GM11168 (cell line): ENCODE results near the gene LRRC7.
"Not testable (repeated sequence)": the region's sequence is repeated elsewhere in the genome, so short reads cannot be mapped to it uniquely, and the experiment has no call there.

Source experiments
- in situ Hi-C: fragments of 300-500 bp; cut with MboI; formaldehyde crosslinking; loops from one replicate; pipeline ENCODE4 v1.12.0; 2022; ENCODE audit warnings: low sequenced_read_pairs; ENCODE audit not compliant: unreplicated experiment

Gene LRRC7

GRCh38 chr1:69688193-69688592 lies 120.5 kb downstream of the LRRC7 start:
- in situ Hi-C loops: no loop called here

- in situ Hi-C loops: no loop called here
Observed at GRCh38 chr1:69691179-69691578, 123.5 kb downstream of the LRRC7 start.

- in situ Hi-C loops: no loop called here
Observed at GRCh38 chr1:69693921-69694675, 126.4 kb downstream of the LRRC7 start.

GRCh38 chr1:69697340-69697739 lies 129.6 kb downstream of the LRRC7 start:
- in situ Hi-C loops: no loop called here

DNA sequence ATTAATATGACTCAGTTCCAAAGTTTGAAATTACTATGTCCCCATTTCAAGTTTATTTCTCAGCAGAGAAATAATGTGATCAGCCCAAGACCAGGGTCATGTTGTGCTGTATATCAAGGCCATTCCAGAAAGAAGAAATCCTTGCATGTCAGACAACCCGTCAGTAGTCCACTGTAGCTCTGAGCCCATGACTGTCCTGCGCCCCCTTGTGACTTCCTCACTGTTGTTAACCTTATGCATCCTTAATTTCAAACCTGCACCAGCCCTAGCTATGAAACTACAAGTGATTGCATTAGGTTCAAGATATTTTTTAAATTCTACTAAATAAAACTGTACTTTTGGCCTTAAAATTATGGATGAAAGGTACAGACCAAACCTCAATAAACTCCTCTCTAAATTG lies 133.0 kb downstream of the LRRC7 start:
- in situ Hi-C loops: no loop called here

GRCh38 chr1:69702085-69702484 lies 134.4 kb downstream of the LRRC7 start:
- in situ Hi-C loops: no loop called here

GRCh38 chr1:69706473-69706872 lies 138.8 kb downstream of the LRRC7 start:
- in situ Hi-C loops: no loop called here

GRCh38 chr1:69707103-69707502 lies 139.4 kb downstream of the LRRC7 start:
- in situ Hi-C loops: no loop called here

- in situ Hi-C loops: no loop called here
Observed at GRCh38 chr1:69710484-69711189, 142.9 kb downstream of the LRRC7 start.

DNA sequence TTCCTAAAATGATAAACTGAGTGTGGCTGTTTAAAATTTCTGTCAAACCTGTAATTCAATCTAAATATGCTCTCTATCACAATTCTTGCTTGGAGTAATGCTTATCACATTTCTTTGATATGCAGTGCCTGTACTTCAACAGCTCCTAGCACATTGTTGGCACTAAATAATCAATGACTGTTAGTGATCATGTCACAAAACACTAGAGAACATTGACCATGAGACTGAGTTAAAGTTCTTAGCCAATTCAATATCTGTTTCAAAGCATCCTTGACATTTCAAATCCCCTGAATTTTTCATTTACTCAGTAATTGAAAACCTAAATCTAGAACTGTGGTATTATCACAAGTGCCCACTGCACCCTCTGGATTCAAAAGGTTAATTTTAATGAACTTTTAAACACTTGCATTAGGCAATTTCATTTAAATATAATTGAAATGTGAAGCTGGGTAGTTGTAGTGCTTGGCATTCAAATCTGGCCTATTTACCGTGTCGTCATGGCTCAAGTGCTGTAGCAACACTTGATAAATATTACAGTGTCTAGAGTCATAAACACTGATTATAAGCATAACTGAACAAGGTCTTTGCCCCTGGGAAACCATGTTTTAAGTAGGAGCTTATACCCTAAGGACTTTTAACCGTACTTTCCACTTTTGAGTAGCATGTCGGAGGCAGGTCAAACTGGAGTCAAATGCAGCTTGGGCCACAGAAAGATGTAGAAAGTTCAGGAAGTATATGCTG lies 143.6 kb downstream of the LRRC7 start:
- in situ Hi-C loops: no loop called here

DNA sequence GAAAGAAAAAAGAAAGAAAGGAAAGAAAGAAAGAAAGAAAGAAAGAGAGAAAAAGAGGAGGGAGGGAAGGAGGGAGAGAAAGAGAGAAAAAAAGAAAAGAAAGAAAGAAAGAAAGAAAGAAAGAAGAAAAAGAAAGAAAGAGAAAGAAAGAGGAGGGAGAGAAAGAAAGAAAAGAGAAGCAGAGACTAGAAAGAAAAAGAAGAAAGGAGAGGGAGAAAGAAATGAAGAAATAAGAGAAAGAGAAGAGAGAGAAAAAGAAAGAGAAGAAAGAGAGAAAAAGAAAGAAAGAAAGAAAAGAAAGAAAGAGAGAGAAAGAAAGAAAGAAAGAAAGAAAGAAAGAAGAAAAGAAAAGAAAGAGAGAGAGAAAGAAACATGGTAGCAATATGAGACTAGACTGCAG lies 150.1 kb downstream of the LRRC7 start:
- in situ Hi-C loops: not testable (repeated sequence)

GRCh38 chr1:69728206-69728605 lies 160.5 kb downstream of the LRRC7 start:
- in situ Hi-C loops: no loop called here

GRCh38 chr1:69733061-69733460 lies 165.3 kb downstream of the LRRC7 start:
- in situ Hi-C loops: no loop called here

DNA sequence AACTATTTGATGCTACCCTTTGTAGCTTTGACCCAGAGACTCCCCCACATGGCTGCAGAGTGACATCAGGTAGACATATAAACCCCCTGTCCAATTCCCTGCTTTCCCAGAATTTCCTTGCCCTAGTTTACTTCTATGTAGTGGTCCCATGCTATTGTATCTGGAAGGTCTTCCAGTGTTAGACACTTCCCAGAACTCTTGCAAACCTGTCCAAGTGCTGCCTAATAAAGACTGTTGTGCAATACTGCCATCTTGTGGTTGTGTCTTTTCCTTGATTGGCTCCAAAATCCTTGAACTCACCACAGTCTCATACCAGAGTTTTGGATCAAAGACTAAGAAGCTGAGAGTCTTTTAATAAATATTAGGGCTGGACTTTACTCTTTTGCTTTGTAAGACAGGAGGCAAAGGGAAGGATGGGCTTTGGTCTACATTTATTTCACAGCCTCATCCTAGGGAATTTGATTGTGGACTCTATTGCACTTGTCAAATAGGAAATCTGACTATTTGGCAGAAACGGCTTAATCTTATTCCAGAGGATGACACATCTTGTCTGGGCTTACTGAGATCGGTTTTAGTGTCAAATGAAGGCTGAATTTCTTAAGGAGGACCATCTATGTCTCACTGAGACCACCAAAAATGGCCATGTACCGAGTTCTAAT lies 169.9 kb downstream of the LRRC7 start:
- in situ Hi-C loops: no loop called here

DNA sequence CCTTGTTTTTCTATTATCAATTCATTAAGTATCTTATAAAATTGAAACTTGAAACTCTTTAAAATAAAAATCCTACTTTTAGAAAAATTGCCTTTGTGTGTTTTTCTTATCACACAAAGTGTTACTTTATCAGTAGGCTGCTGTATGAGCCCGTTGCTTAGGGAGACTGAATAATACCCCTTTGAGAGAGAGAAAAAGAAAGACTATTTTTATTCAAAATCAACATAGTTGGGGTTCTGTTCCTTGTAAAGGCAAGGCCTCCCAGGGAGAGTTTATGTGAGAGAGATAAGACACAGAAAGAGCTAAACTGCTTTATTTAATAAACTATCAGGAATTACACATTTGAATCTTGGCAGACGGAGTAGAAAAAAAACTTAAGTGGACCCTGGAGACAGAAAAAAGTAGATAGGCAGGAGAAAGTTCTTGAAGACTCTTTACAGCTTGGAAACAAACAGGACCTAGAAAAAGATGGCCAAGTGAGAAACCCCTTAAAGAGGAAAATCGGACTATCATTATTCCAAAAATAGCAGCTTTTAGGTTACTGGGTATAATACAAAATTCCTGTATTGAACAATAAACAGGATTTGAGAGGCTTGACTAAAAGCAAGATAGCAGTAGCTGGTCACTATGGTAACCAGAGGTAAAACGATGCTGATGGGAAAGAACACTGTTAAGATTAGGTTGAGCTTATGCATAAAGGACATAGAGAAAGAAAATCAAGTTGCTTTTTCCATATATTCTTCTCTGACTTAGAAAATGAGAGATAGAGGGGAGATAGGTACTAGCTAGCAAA lies 170.9 kb downstream of the LRRC7 start:
- in situ Hi-C loops: no loop called here

DNA sequence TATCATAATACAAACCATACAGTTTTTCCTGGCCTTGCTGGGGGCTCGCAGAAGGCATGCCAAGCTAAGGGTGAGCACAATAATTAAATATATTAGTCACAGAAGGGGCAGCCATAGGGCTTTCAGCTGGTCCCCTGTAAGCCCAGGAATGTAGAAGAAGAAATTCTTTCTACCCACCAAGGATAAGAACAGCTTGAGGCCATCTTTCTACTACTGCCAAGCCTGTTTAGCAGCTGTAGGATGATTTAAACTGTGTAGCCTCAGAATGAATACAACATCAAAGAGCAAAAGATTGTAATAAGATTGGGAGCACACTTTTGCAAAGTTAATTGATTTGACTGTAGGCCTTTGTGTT lies 171.5 kb downstream of the LRRC7 start:
- in situ Hi-C loops: no loop called here

- in situ Hi-C loops: no loop called here
Observed at GRCh38 chr1:69743146-69743545, 175.4 kb downstream of the LRRC7 start.

GRCh38 chr1:69744381-69744780 lies 176.7 kb downstream of the LRRC7 start:
- in situ Hi-C loops: no loop called here

GRCh38 chr1:69747207-69747606 lies 179.5 kb downstream of the LRRC7 start:
- in situ Hi-C loops: no loop called here

DNA sequence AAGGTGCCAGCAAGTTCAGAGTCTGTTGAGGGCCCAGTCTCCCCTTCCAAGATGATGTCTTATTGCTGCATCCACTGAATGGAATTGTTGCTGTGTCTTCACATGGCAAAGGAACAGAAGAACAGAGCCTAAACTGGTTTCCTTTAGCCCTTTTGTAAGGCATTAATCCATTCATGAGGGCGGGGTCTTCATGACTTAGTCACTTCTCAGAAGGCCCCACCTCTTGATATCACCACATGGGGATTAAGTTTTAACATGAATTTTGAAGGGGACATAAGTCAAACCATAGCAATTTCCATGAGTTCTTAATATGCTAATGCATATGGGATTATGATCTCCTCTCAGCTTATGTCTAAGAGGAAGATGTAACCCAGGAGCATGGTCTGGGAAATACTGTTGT lies 182.9 kb downstream of the LRRC7 start:
- in situ Hi-C loops: no loop called here
